GM12878 (cell line): ENCODE data around the gene CLIC5.

Experiments
- CTCF ChIP-seq, 3 experiments: IDR thresholded peaks in 2 of 3; conservative IDR thresholded peaks in 1 of 3; 2 replicates each; pipeline ENCODE4 v1.5.1; 2011; ENCODE audit warnings: low read depth in 3 of 3, low read length in 3 of 3, mild to moderate bottlenecking in 3 of 3, control low read depth in 2 of 3, moderate library complexity in 2 of 3, inconsistent platforms in 1 of 3, mixed read lengths in 1 of 3; ENCODE audit not compliant: control insufficient read depth in 2 of 3, insufficient read depth in 1 of 3; ENCODE audit errors: extremely low read depth in 1 of 3
- EP300 ChIP-seq, 2 experiments: fragments of 150-350 bp in 1 of 2; IDR thresholded peaks; 2 replicates each; pipeline ENCODE4 v1.6.1; 2011 to 2012; ENCODE audit warnings: low read depth in 2 of 2, low read length in 2 of 2, borderline replicate concordance in 1 of 2, improper control_type of control experiment in 1 of 2, inconsistent platforms in 1 of 2; ENCODE audit not compliant: control insufficient read depth in 1 of 2
- EZH2 ChIP-seq: IDR thresholded peaks from 2 replicates; pipeline ENCODE4 v1.6.1; 2012; ENCODE audit warnings: low read depth, mild to moderate bottlenecking, control low read depth, inconsistent platforms, low read length, borderline replicate concordance; ENCODE audit not compliant: control insufficient read depth
- HCFC1 ChIP-seq: fragments of 150-350 bp; IDR thresholded peaks from 2 replicates; pipeline ENCODE4 v1.6.1; 2014; ENCODE audit warnings: low read length
- HDAC2 ChIP-seq: fragments of 200-600 bp; sonication (generic); IDR thresholded peaks from 2 replicates; pipeline ENCODE4 v1.6.1; 2017
- MAX ChIP-seq: IDR thresholded peaks from 2 replicates; pipeline ENCODE4 v1.6.1; 2012; ENCODE audit warnings: low read depth, low read length, improper control_type of control experiment
- NKRF ChIP-seq: fragments of 450-650 bp; conservative IDR thresholded peaks from 2 replicates; pipeline ENCODE4 v1.6.1; 2017; ENCODE audit warnings: mild to moderate bottlenecking, moderate library complexity
- POLR2AphosphoS5 ChIP-seq: IDR thresholded peaks from 2 replicates; pipeline ENCODE4 v1.6.1; 2011; ENCODE audit warnings: mild to moderate bottlenecking, low read length, inconsistent platforms
- ZBTB33 ChIP-seq: fragments of 450-650 bp; IDR thresholded peaks from 2 replicates; pipeline ENCODE4 v1.6.1; 2017; ENCODE audit warnings: mild to moderate bottlenecking
- ZNF274 ChIP-seq: IDR thresholded peaks from one replicate; pipeline ENCODE4 v1.8.0; 2011; ENCODE audit not compliant: insufficient read length, insufficient read depth

GRCh38 chr6:46046558-46047174, 31.0 kb upstream of the CLIC5 start:
- TF ChIP-seq CTCF (IDR thresholded peaks at IDR 0.05 in 2 of 3, conservative IDR thresholded peaks at IDR 0.05 in 1 of 3; ENCODE audit: control insufficient read depth in 2 of 3, extremely low read depth in 1 of 3, insufficient read depth in 1 of 3, low read depth in 3 of 3, low read length in 3 of 3) (no peak), ZNF274 (no peak), MAX (no peak), HCFC1 (no peak), ZBTB33 (no peak), EZH2 (no peak), EP300 (IDR thresholded peaks at IDR 0.05; ENCODE audit: borderline replicate concordance in 1 of 2, control insufficient read depth in 1 of 2, low read depth in 2 of 2, low read length in 2 of 2) (no peak), POLR2AphosphoS5 (no peak), HDAC2 (no peak), NKRF (no peak)
